ENCODE measurements around the gene ABCC10.
"Not testable (repeated sequence)": the region's sequence is repeated elsewhere in the genome, so short reads cannot be mapped to it uniquely, and the experiment has no call there.

ABCC10 gene

DNA sequence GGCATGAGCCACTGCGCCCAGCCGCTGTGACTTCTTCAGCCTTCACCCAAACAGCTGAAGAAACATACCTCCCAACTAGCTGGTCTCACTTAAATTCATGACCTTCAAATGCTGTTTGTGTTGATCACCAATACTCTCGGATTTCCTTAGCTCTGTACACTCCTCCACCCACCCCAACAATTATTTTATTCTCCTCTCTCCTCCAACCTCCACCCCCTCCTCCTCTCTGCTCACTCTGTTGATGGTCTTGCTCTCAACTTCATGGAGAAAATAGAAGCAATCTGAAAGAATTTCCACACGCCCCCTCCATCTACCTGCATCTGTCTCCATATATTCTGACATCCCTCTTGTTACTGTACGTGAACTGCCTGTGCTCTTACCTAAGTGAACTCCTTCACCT lies 34.6 kb downstream of the ABCC10 start:
- no peak overlapping the region for H3K27ac ChIP-seq

DNA sequence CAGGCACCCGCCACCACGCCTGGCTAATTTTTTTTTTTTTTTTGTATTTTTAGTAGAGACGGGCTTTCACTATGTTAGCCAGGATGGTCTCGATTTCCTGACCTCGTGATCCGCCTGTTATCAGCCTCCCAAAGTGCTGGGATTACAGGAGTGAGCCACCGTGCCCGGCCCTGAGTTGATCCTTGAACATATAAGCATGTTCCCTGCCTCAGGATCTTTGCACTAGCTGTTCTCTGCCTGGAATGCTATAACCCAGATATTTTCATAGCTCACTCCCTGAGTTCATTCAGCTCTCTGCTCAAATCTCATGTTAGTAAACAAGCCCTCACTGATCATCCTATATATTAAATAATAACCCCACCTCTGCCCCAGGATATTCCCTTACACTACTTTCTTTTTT lies 37.0 kb downstream of the ABCC10 start:
- DNase-seq (ENCODE audit: low read depth, low spot score): no peak
- no peak overlapping the region for H3K27ac ChIP-seq

More for the DNA sequence above, 34.6 kb downstream of the ABCC10 start:
- DNase-seq (ENCODE audit: low read depth, low spot score): no peak

DNA sequence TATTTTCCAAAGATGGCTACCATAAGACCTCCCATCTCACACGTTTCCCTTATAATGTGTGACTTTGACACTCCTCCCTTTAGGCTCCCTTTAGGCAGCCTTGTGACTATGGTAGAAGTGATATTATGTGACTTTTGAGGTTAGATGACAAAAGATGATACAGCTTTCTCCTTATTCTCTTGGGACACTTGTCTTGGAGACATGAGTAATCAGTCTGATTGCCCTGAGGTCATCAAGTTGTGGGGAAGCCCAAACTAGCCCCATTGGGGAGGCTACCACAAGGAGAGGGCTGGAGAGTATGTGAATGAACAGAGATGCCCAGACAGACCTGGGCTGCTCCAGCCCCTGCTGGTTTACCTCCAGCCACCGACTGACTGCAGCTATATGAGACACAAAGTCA lies 38.6 kb downstream of the ABCC10 start:
- no peak for DNase-seq (ENCODE audit: low read depth, low spot score)
- no peak overlapping the region for H3K27ac ChIP-seq

DNA sequence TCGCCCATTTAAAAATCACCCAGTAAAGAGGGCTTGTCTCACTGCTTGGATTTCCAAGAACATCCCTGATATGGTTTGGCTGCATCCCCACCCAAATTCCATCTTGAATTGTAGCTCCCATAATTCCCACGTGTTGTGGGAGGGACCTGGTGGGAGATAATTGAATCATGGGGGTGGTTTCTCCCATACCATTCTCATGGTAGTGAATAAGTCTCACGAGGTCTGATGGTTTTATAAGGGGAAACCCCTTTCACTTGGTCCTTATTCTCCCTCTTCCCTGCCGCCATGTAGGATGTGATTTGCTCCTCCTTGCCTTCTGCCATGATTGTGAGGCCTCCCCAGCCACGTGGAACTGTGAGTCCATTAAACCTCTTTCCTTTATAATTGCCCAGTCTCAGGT lies 39.9 kb downstream of the ABCC10 start:
- not testable (repeated sequence) for H3K27ac ChIP-seq; DNase-seq (ENCODE audit: low read depth, low spot score)

DNA sequence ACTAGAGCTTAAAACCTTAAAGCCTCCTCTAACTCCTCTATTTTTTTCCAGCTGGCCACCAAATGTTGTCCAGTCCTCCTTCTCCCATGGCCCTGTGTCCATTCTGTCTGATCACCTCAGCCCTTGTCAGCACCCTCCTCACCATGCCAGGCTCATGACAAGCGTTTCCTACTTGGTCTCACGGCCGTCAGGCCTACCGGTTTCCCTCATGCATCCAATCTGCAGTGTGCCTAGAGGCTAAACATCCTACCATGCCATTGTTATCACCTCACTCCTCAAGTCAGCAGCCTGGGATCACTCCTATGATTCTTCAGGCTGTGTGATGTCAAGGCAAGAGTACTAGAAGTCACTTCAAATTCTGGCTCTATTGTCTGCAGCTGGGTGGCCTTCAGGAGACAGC lies 40.4 kb downstream of the ABCC10 start:
- H3K27ac ChIP-seq: no peak overlapping the region

DNA sequence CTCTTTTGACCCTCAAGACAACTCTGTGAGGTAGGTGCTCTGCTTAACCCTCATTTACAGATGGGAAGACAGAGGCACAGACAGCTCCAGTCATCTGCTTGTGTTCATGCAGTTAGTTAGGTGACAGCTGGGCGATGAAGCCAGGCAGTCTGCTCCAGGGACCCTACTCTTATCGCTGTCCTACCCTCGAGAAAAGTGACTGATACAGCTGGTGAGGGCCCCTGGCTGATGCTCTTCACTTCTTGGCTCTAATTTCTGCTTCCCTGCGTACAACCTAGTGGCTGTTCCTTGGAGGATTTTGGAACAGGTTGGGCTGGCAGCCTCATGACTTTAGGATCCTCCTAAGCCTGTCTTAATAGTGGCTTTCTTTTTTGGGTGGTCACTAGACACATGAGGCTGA lies 40.9 kb downstream of the ABCC10 start:
- DNase-seq (ENCODE audit: low read depth, low spot score): no peak

More for the DNA sequence above, 40.4 kb downstream of the ABCC10 start:
- no peak for DNase-seq (ENCODE audit: low read depth, low spot score)

DNA sequence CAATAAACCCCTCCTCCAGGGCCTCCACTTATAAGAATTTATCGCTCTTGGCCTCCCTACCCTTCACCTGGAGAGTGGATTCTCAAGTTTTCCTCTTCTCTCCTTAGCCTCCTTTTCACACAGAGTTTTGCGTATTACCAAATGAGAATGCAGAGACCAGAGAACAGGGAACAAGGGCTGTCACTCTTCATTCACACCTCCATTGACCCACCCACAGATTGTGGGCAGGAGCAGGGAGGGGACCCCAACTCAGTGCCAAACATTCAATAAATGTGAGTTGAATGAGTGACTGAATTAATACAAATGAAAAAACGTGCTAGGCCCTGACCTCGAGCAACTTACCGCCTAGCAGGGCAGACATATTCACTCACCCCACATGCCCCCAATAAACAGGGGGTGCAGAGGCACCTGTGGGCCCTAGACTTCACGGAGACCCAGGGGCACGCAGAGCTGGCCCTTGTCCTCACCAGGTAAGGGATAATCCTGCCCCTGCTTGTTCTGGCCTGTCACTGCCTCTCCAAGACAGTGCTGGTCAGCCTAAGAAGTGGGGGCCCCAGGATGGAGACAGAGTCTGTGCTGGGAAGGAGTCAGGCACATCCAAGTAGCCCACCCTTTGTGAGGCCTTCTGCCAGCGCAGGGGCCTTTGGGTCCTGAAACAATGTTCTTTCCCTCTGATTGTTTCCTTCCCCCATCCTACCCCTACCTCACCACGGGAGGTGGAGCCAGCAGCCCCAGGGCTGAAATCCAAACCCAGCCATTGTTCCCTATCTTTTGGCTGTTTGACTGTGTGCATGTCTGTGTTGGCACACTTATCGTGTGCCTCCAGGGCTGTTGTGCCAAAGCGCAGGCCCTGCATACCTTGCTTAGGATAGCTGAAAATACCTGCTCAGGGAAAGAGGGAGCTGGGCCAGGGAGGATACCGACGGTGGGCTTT lies 41.7 kb downstream of the ABCC10 start:
- no peak overlapping the region for H3K27ac ChIP-seq
- DNase-seq (ENCODE audit: low read depth, low spot score): no peak

More for the DNA sequence above, 40.9 kb downstream of the ABCC10 start:
- no peak overlapping the region for H3K27ac ChIP-seq

DNA sequence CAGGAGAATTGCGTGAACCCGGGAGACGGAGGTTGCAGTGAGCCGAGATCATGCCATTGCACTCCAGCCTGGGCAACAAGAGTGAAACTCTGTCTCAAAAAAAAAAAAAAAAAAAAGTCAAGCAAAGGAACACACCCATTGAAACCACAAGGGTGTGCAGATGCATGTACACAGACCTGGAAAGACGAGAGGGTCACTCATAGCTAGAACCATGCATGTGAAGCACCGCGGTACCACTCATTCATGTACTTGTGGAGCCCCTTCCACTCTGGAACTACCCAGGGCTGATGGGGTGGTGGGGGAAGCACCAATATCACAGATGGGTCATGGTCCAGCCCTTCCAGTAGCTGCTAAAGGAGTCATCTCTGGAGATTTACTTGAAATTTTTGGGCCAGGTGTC lies 42.6 kb downstream of the ABCC10 start:
- no peak overlapping the region for H3K27ac ChIP-seq
- no peak for DNase-seq (ENCODE audit: low read depth, low spot score)

DNA sequence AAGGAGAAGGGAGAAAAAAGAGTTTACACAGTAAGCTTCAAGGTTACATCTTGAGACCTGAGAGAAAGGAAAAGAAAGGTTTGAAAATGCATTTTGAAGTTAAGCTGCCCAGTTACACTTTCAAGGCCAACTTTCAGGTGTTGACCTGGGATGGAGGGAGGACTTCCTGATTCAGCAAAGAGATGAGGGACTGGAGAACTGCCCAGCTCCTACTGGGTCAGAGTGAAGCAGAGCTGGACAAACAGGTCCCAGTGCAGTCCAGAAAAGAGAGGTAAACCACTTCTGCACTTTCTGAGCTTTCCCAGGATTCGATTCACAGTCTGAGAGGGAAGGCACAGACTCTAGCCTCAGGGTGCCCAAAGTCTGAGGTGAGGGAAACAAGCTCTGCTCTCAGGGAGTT lies 44.1 kb downstream of the ABCC10 start:
- no peak for DNase-seq (ENCODE audit: low read depth, low spot score)
- H3K27ac ChIP-seq: no peak overlapping the region

DNA sequence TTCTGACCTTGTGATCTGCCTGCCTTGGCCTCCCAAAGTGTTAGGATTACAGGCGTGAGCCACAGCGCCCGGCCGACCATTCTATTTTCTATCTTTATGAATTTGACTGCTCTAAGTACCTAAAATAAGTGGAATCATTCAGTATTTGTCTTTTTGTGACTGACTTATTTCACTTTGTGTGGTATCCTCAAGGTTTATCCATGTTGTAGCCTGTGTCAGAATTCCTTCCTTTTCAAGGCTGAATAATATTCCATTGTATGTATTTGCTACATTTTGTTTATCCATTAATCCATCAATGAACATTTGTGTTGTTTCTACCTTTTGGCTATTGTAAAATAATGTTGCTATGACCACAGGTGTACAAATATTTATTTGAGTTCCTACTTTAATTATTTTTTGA lies 45.2 kb downstream of the ABCC10 start:
- H3K27ac ChIP-seq: no peak overlapping the region
- DNase-seq (ENCODE audit: low read depth, low spot score): no peak

DNA sequence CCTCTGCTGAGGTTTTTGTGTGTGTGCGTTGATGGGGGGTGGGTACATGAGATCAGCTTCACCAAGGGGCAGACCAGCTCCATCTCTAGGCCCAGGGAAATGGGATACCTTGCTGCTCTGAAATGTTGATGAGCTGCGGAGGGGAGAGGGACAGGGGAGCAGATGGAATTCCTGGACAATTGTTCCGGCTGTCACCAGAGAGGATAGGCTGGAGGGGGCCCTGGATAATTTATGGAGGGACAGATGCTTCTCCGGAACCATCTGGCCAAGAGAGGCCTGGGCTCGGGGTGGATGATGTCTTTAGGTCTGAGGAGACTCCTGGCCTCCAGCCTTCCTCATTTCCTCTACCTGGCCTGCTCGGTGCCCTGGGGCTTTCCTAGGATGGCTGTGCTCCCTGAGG lies 48.2 kb downstream of the ABCC10 start:
- no peak overlapping the region for H3K27ac ChIP-seq
- no peak for DNase-seq (ENCODE audit: low read depth, low spot score)

DNA sequence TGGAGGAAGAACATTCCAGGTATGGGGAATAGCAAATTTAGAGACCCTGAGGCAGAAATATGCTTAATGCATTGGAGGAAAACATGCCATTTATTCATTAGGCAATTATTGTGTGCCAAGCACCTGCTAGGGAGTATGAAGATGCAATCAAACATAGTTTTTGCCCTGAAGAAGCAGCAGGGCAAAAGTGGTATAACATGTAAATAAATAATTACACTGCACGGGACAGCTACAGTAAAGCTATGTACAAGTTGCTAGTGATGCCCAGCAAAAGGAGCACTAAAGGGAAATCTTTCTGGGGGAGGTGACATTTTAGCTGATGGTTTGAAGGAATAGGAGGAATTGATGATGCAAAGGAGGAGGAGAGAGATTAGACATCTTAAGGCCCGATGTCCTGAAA lies 49.4 kb downstream of the ABCC10 start:
- peak overlapping the region; percentile 36 for H3K27ac ChIP-seq
- DNase-seq (ENCODE audit: low read depth, low spot score): no peak

DNA sequence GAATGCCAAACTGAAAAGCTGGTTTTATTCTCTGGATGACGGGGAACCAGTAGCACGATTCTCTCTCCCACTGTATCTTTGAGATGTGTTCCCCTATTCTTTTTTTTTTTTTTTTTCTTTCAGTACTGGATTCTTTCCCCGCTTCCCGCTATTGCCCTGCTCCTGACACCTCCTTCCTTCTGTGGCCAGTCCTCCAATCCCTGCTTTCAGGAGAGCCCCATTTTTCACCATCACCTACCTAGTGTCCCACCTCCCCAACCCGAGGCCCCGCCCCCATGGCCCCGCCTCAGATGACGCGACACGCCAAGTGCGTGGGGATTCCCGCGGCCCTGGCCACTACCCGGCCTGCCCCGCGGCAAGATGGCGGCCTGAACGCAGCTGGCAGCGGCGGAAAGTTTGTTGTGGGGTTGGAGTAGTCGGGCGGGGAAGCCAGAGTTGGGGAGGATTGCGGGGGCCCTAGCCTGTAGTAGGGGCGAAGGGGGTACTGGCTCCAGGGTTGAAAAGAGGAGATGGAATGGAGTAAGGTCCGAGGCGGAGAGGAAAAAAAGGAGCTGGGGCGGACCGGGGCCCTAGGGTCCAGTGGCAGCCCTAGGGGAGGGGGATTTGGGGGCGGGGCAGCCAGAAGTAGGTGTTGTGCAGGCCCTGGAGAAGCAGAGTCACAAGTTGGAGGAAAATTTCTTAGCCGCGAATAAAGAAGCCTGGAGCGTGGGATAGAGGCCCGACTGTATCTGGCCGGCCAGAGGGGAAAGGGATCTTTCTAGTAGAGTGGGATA lies 50.1 kb downstream of the ABCC10 start, which contains the start of gene TJAP1:
Gene TJAP1 (plus strand): TSS at position 336 of the 773 bp plus-strand sequence. CDS start 21,432 bp downstream, outside the sequence.
- H3K27ac ChIP-seq: peak within 1 kb of the TSS; percentile 36
- no peak for DNase-seq (ENCODE audit: low read depth, low spot score)

DNA sequence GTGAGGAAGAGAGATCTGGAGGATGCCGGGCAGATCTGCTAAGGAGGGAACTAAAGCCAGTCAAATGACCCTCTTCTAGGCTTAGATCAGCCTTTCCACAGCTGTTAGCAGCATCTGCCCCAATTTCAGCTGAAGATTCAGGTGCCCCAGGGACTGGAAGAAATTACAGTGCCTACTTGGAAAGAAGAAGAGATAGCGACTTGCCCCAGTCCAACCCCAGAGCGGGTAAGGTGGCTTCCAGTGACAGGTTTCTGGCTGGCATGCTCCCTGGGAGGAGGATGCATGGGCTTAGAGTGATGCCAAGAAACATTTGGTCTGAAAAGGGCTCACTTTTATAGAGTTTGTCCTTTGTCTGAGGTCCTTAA lies 50.6 kb downstream of the ABCC10 start:
- peak overlapping the region; percentile 36 for H3K27ac ChIP-seq
- no peak for DNase-seq (ENCODE audit: low read depth, low spot score)

DNA sequence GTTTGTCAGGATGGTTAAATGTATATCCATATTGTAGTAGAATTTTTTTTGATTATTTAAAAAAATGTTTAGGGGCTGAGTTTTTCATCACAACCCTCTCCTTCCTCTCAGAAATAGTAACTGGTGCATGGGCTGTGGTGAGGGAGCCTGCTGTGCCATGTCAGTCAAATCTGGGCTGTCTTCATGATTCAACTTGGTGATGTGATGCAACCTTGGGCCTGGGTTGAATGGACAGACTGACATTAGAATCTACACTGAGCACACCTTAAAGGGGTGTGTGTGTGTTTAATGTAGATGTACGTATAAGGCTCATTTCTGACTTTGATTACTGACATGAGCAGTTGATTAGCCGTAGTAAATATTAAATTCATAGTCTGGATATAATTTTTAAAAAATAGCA lies 53.7 kb downstream of the ABCC10 start:
- peak overlapping the region; percentile 87 for H3K27ac ChIP-seq
- DNase-seq (ENCODE audit: low read depth, low spot score): peak; percentile 48

DNA sequence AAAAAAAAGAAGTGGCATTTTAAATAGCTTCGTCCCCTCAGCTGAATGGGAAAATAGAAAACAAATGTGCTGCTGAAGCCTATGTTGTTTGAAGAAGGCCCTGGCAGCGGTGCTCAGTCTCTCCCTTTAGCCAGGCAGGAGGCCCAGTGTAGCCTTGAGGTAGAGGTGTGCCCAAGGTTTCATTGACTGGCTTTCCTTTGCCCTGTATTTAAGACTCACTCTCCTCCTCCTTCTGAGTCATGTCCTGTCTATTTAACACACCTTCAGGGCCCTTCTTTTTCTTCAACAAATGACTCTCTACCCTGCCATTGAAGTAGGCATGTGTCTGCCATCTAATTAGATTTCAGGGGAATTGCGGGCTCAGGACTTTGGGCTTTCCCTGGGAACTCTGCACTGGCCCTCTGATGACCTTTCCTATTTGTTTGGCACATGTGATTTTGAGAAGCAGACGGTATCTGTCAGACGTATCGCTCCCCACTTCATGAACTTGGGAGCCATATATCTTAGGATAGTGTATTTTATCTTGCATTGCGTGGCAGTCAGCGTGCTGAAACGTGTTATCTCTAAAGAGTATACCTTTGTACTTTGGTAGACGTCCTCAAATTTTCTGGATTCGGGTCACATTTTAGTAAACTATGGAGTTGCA lies 54.4 kb downstream of the ABCC10 start:
- peak; percentile 74 for DNase-seq (ENCODE audit: low read depth, low spot score)
- H3K27ac ChIP-seq: peak overlapping the region; percentile 87

DNA sequence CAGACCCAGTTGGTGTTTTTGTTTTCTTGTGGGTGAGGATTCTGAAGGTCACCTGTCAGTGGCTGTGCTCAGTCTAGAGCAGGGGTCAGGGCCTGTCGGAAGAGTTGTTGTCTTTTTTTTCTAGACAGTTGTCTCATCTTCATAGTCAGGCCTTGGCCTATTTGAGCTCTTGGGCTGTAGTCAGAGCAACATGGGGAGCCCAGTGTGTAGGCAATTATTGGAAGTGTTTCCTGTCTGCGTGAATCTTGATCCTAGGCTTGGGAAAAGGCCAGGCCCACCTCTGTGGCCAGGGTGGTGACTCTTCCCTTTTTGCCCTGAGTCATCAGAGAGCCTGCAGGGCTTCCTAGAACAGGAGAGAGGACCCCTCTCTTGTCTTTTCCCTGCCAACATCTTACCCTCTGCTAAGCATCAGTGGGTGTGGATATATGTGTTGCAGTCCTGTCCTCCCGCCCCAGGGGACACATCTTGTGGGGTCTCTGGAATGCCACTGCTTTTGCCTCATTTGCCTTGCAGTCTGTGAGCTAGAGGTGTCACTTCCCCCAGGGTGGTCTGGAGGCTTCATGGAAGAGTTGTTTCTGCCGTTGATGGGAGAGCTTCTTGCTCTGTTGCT lies 61.4 kb downstream of the ABCC10 start:
- no peak overlapping the region for H3K27ac ChIP-seq
- DNase-seq (ENCODE audit: low read depth, low spot score): no peak

DNA sequence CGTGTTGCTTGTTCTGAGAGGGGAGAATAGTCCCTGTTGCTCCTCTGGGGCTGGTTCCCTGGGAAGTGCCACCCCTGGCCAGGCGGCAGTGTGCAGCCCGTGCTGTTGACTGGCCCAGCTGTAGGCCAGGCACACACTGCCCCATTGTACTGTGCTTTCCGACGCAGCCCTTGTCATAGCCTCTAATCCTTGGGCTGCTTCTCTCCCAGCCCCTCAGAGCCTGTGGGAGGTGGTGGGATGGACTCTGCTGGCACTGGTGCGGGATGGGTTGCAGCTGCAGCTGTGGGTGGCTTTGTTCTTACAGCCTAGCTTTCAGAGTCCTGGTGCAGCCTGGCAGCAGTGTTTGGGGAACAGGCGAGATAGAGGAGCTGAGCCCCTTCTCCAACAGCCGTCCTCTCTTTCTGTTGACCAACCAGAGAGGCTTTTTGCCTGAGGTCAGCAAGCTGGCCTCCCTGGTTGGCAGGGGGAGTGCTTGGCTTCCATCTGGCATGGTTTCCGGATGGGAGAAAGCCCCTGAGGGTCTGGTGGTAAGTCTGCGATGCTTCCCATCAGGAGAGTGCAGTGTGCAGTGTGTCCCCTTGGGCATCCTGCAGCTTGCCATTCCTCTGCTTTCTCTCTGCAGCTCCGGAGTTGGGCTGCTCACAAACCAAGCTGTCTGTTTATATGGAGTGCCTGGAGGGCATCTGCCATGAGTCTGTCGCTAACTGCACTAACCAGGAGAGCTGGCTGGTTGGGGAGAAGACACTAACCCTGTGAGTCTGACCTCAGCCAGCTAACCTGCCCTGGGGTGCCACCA lies 62.1 kb downstream of the ABCC10 start:
- DNase-seq (ENCODE audit: low read depth, low spot score): no peak
- no peak overlapping the region for H3K27ac ChIP-seq

DNA sequence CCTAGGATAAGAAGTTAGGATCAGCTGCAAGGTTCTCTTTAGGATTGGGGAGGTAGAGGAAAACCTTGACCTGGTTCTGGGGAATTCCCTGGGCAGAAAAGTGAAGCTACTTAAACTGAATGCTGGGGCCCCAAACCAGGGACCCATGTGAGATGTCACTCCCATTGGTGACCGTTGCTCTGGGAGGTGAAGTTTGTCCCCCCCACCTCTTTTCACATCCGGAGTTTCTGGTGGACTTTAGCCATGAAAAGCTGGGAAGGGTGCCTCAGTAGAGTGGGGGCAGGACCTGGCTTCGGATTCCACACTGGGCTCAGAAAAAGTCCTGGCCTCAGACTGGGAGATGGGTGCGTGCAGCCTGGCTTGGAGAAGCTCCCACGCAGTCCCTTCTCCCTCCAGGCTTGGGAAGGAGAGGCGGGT lies 63.2 kb downstream of the ABCC10 start:
- no peak for DNase-seq (ENCODE audit: low read depth, low spot score)
- H3K27ac ChIP-seq: no peak overlapping the region
